ENCODE measurements around the gene FAM78A. TPM values are rescaled to one million over a fixed set of nuclear protein-coding genes. Genes with fewer than 3 reads are reported as not detected.

Gene FAM78A
- total RNA-seq, 1 experiment from 2014 or later: 3.4 TPM

DNA sequence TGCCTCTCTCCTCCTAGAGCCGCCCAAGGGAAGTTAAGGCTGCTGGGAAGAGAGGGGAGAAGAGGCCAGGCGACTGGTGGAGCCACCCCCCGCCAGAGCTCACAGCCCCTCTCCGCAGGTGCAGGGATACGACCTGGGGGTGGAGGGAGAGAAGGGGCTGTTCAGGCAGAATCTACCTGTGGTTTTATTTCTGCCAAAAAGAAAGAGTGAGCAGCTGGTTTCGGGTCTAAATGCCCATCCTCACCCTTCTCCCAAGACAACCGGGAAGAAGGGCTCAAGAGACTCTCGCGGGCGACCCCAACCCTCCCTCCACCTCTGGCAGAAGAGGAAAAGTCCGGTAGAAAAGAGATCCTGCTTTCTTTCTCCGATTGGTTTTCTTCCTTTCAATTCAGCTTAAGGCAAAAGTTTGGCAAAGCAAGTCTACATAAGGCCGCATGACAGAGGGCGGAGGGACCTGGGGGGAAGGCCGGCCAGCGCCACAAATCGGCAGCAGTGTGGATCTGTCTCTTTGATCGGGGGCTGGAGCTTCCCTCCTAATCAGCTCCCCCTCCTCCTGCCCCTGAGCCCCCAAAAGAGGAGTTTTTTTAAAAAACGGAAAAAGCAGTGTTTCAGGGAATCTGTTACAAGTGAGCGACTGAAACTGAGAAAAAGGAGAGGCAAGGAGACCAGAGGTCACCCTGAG is 16.3 kb downstream of the FAM78A start:
- RAD21 ChIA-PET (ENCODE audit: low non-redundant PET in 1 of 2, low total read pairs in 2 of 2, uncharacterized antibody in 2 of 2, unreplicated experiment in 2 of 2): no interaction called here
- H3K36me3 ChIP-seq (ENCODE audit: control insufficient read depth in 1 of 2, insufficient read depth in 2 of 2, low read length in 2 of 2): no peaks in the 10 kb centered on the region
- no peak overlapping the region for H2AFZ ChIP-seq (ENCODE audit: low read depth, low read length, poor library complexity, severe bottlenecking)
- H3K27me3 ChIP-seq (ENCODE audit: insufficient read depth, low read length): no peaks in the 10 kb centered on the region
- TF ChIP-seq SIN3A (IDR thresholded peaks at IDR 0.05; ENCODE audit: low read depth) (no peak), CBX3 (IDR thresholded peaks at IDR 0.05; ENCODE audit: low read depth) (no peak), YY1 (IDR thresholded peaks at IDR 0.05; ENCODE audit: extremely low read depth, insufficient replicate concordance, low read depth, low read length) (no peak), SP1 (IDR thresholded peaks at IDR 0.05; ENCODE audit: low read depth) (no peak), CEBPB (IDR thresholded peaks at IDR 0.05; ENCODE audit: low read depth) (no peak), EGR1 (IDR thresholded peaks at IDR 0.05; ENCODE audit: low read depth) (no peak), EZH2 (IDR thresholded peaks at IDR 0.05) (no peak), POLR2A (IDR thresholded peaks at IDR 0.05; ENCODE audit: borderline replicate concordance, extremely low read depth, insufficient read depth, insufficient read length) (no peak), POLR2AphosphoS5 (IDR thresholded peaks at IDR 0.05; ENCODE audit: low read depth, low read length) (no peak), ELF1 (IDR thresholded peaks at IDR 0.05; ENCODE audit: borderline replicate concordance, low read depth) (no peak), ZNF274 (IDR thresholded peaks at IDR 0.05; ENCODE audit: low read depth, low read length) (no peak), RAD21 (IDR thresholded peaks at IDR 0.05; ENCODE audit: low read depth) (no peak), ZBTB33 (IDR thresholded peaks at IDR 0.05; ENCODE audit: extremely low read depth, insufficient replicate concordance, low read length) (no peak), JUND (IDR thresholded peaks at IDR 0.05) (no peak), TCF7L2 (IDR thresholded peaks at IDR 0.05; ENCODE audit: borderline replicate concordance, extremely low read depth, insufficient read depth, insufficient read length) (no peak), ZFX (IDR thresholded peaks at IDR 0.05) (no peak)
- TF ChIP-seq, protein P1, sequence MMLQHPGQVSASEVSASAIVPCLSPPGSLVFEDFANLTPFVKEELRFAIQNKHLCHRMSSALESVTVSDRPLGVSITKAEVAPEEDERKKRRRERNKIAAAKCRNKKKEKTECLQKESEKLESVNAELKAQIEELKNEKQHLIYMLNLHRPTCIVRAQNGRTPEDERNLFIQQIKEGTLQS (IDR thresholded peaks at IDR 0.05): no peak
- TF ChIP-seq, protein P2, sequence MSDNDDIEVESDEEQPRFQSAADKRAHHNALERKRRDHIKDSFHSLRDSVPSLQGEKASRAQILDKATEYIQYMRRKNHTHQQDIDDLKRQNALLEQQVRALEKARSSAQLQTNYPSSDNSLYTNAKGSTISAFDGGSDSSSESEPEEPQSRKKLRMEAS (IDR thresholded peaks at IDR 0.05): no peak
- H3K4me3 ChIP-seq (replicated peaks in 1 of 2; ENCODE audit: low read depth in 1 of 2, low read length in 2 of 2): no peak overlapping the region
- no peak overlapping the region for H3K9ac ChIP-seq (ENCODE audit: low read length)
- CTCF ChIA-PET: no interaction called here
- POLR2A ChIA-PET: no interaction called here
- no peaks in the 10 kb centered on the region for H3K79me2 ChIP-seq (ENCODE audit: insufficient read depth, low read length)
- H3K4me2 ChIP-seq (ENCODE audit: low read length): no peak overlapping the region
- H4K20me1 ChIP-seq (ENCODE audit: insufficient read depth): no peaks in the 10 kb centered on the region
- BruUV-seq (replicated peaks): no TSS peak
- no peaks in the 10 kb centered on the region for H3K9me3 ChIP-seq (ENCODE audit: control insufficient read depth in 1 of 2, insufficient read depth in 1 of 2, low read depth in 1 of 2, low read length in 2 of 2)
- intact Hi-C loops (cut with micrococcal nuclease): no loop called here
- H3K9me2 ChIP-seq (ENCODE audit: insufficient read depth): no peaks in the 10 kb centered on the region
- DNase-seq (ENCODE audit: low read depth, low spot score) (no peak), ATAC-seq (no peak)
- H3K27ac ChIP-seq (ENCODE audit: low read depth, low read length): no peak overlapping the region
- peaks cover 0 to 4% of the 10 kb centered on the region in 2 experiments; a peak in 1 of 4 replicates for H3K4me1 ChIP-seq (ENCODE audit: control insufficient read depth in 1 of 2, insufficient read depth in 2 of 2, low read length in 2 of 2)

All from HCT116 (cell line).